Adrenal gland (tissue), 12 donors: ENCODE measurements around the gene SEC16B. TPM values are rescaled to one million over a fixed set of nuclear protein-coding genes. Genes with fewer than 3 reads are reported as not detected.

Experiments used
- DNase-seq, 7 donors: peaks; one replicate each; pipeline ENCODE4 v3.0.0-alpha.2; 2019 to 2020
- H3K27ac ChIP-seq, 5 donors: fragments of 200-600 bp; sonication (generic) in 4 of 5; 1 replicate in 3 of 5; 2 replicates in 2 of 5; pipeline versions ENCODE4 v1.5.1 to v1.8.0; 2016 to 2020; ENCODE audit warnings: mild to moderate bottlenecking in 1 of 5
- H3K27me3 ChIP-seq: fragments of 200-600 bp; 2 replicates; pipeline ENCODE4 v1.8.0; 2021
- H3K36me3 ChIP-seq, 2 donors: fragments of 200-600 bp; replicated peaks in 1 of 2; 1 replicate in 1 of 2; 2 replicates in 1 of 2; pipeline versions ENCODE4 v1.5.1 to v1.8.0; 2018 to 2022
- H3K4me1 ChIP-seq, 2 donors: fragments of 200-600 bp; replicated peaks in 1 of 2; 1 replicate in 1 of 2; 2 replicates in 1 of 2; pipeline versions ENCODE4 v1.5.1 to v1.8.0; 2018 to 2021
- H3K4me3 ChIP-seq, 4 donors: fragments of 200-600 bp; sonication (generic) in 3 of 4; one replicate each; pipeline ENCODE4 v1.5.1; 2016 to 2018
- H3K9me3 ChIP-seq, 3 donors: fragments of 200-600 bp; sonication (generic) in 1 of 3; replicated peaks in 1 of 3; 1 replicate in 2 of 3; 2 replicates in 1 of 3; pipeline versions ENCODE4 v1.5.1 to v1.8.0; 2016 to 2021
- POLR2A ChIP-seq, 2 donors: fragments of 450-650 bp; IDR thresholded peaks; one replicate each; pipeline ENCODE4 v1.6.1; 2017; ENCODE audit warnings: antibody characterized with exemption in 2 of 2, mild to moderate bottlenecking in 2 of 2, moderate library complexity in 1 of 2
- WGBS, 4 donors: extraction: QIAGEN DNeasy Blood & Tissue Kit in 2 of 4; methylation state at CpG; one replicate each; pipeline versions ENCODE4 v1.1.5 to v1.1.7; 2013 to 2017; 5-methylcytosine and 5-hydroxymethylcytosine counted together
- intact Hi-C, 2 donors: fragments of 100-400 bp; cut with DNase I; formaldehyde crosslinking; loops; one replicate each; pipeline versions ENCODE4 v1.14.1 to v1.15.0; 2022 to 2023
- polyA plus RNA-seq, 3 donors: library from polyadenylated mRNA; stranded (reverse); fragments of 200-250 nt in 2 of 3; fragments of 350-450 nt in 1 of 3; fragmentation: Illumina TruSeq in 1 of 3; extraction: RNeasy Lipid Tissue Mini Kit (QIAGEN cat#74804) in 1 of 3; gene quantifications; one replicate each; pipeline ENCODE4 v1.2.3, GENCODE V29; 2013 to 2014
- total RNA-seq, 9 donors: library from RNA; depleted of rRNA in 4 of 9; stranded (reverse); fragments of >200 nt in 4 of 9; fragments of 120-200 nt in 1 of 9; fragmentation: NEBNext Ultra II Directional in 1 of 9; extraction: Animal tissue kit (Norgen Biotek cat#: 25700) in 1 of 9; gene quantifications; one replicate each; pipeline versions ENCODE4 v1.1.0 to v1.2.4, GENCODE V29; 2013 to 2023
- TF ChIP-seq, protein P1 (sequence below), 6 experiments: fragments of 450-650 bp in 4 of 6; fragments of 200-600 bp in 2 of 6; sonication (generic) in 1 of 6; IDR thresholded peaks; 1 replicate in 5 of 6; 2 replicates in 1 of 6; pipeline versions ENCODE4 v1.5.1 to v1.8.0; 2016 to 2021; ENCODE audit warnings: antibody characterized with exemption in 6 of 6, mild to moderate bottlenecking in 2 of 6, moderate library complexity in 1 of 6
- donor health status: healthy with polysubstance abuse.
- donor health status: Bipolar disorder and iron deficiency.
- donor health status: DM: yes; HTN: yes; CAD: no.
- donor health status: DM: no; HTN: no; CAD: no.
- donor health status: DM: no; HTN: no; CAD: no.
- donor health status: DM: yes; HTN: yes; CAD: no.

Gene SEC16B
- total and polyA plus RNA-seq, 12 donors: 0.87 to 64.5 (median 6.5) TPM

DNA sequence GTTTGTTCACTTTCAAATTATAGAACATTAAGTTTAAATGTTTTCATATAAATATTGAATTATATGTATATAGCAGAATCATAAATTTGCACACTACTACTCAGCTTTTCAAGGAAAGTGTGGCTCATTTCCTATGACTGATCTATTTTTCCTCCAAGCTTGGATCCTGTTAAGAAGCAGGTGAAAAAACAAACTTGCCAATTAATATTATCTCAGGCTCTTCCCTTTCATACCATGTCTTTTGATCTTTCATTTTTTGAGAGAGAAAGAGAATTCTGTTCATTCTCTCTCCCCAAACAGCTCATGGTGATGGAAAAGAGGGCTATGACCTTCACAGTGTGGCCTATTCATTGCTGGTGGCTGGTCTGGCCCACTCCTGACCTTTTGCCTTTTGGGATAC lies 43.7 kb downstream of the SEC16B start:
- Histone ChIP-seq H3K4me1 (no peaks in the 10 kb centered on the region), H3K27ac (no peak overlapping the region)

DNA sequence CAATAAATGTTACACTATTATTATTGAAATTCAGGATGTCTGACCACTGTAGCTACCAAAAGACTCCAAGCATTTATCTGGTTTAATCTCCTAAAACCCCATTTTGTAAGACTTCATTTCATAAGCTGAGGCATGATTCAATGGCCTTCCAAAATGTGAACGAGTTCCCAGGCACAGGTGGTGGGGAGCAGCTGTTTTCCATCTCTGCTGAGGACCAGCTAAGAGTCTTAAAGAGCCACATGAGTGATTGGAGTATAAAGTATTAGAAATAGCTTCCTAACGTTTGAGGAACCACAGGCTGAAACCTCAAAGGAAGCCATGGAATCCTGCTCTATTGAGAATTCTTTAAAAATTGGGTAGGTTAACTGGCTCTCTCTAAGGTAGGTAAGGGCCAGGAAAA lies 44.9 kb downstream of the SEC16B start:
- H3K4me3 ChIP-seq: no peak overlapping the region
- 59 to 71% (median 64%) methylated on average over 2 of the region's 2 CpGs for WGBS, 4 donors
- H3K27me3 ChIP-seq: no peaks in the 10 kb centered on the region
- H3K27ac ChIP-seq: no peak overlapping the region
- no peaks in the 10 kb centered on the region for H3K9me3 ChIP-seq
- intact Hi-C loops: no loop called here
- TF ChIP-seq, protein P1, sequence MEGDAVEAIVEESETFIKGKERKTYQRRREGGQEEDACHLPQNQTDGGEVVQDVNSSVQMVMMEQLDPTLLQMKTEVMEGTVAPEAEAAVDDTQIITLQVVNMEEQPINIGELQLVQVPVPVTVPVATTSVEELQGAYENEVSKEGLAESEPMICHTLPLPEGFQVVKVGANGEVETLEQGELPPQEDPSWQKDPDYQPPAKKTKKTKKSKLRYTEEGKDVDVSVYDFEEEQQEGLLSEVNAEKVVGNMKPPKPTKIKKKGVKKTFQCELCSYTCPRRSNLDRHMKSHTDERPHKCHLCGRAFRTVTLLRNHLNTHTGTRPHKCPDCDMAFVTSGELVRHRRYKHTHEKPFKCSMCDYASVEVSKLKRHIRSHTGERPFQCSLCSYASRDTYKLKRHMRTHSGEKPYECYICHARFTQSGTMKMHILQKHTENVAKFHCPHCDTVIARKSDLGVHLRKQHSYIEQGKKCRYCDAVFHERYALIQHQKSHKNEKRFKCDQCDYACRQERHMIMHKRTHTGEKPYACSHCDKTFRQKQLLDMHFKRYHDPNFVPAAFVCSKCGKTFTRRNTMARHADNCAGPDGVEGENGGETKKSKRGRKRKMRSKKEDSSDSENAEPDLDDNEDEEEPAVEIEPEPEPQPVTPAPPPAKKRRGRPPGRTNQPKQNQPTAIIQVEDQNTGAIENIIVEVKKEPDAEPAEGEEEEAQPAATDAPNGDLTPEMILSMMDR (IDR thresholded peaks at IDR 0.05): no peak
- TF ChIP-seq POLR2A (IDR thresholded peaks at IDR 0.05): no peak
- DNase-seq: no peak
- H3K4me1 ChIP-seq: no peaks in the 10 kb centered on the region
- no peaks in the 10 kb centered on the region for H3K36me3 ChIP-seq

More for the DNA sequence above, 43.7 kb downstream of the SEC16B start:
- TF ChIP-seq, protein P1 (IDR thresholded peaks at IDR 0.05): no peak
- no peak for TF ChIP-seq POLR2A (IDR thresholded peaks at IDR 0.05)
- no peaks in the 10 kb centered on the region for H3K36me3 ChIP-seq
- H3K4me3 ChIP-seq: no peak overlapping the region
- intact Hi-C loops: no loop called here
- DNase-seq: no peak
- no peaks in the 10 kb centered on the region for H3K27me3 ChIP-seq
- H3K9me3 ChIP-seq: no peaks in the 10 kb centered on the region

DNA sequence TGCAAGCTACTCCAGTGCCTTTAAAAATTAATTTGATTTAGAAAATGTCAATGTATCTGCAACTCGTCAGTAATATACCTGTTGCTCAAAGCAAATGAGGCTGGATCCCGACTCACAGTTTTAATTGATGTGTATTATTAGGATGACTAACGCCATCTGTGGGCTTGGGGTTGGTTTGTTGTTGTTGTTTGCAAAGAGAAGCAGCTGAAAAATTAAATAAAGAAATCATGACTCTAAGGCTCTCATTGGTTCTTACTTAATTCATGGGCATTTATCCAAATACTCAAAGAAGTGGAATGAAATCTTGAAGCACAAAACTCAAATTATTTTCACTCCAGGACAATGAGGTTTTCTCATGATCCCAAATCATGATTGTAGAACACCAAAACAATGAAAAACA lies 46.4 kb downstream of the SEC16B start:
- WGBS, 4 donors: 62 to 76% (median 70%) methylated on average over 3 of the region's 3 CpGs
- Histone ChIP-seq H3K27me3 (no peaks in the 10 kb centered on the region), H3K36me3 (no peaks in the 10 kb centered on the region)

DNA sequence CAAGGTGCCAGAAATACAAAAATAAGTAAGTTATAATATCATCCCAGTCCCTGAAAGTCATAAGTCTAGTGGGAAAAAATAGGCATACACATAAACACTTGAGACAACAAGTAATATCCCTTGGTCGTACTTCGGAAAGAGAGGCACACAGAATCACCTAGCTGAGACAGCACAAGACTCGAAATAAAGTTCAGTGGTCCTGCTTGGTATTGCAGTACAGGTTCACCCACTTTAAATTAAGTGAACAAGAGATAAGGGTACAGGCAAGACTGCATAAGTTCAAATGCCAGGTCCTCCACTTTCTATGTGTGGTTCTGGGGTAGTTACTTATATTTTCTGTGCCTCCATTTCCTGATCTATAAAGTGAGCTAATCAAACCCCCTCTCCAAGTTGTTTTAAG lies 47.6 kb downstream of the SEC16B start:
- Histone ChIP-seq H3K27ac (no peak overlapping the region), H3K4me3 (no peak overlapping the region), H3K9me3 (no peaks in the 10 kb centered on the region), H3K4me1 (no peaks in the 10 kb centered on the region), H3K27me3 (no peaks in the 10 kb centered on the region), H3K36me3 (no peaks in the 10 kb centered on the region)
- intact Hi-C loops: no loop called here
- 84 to 91% (median 89%) methylated on average over 3 of the region's 3 CpGs for WGBS, 4 donors
- TF ChIP-seq, protein P1 (IDR thresholded peaks at IDR 0.05): no peak
- no peak for TF ChIP-seq POLR2A (IDR thresholded peaks at IDR 0.05)
- DNase-seq: no peak

More for the DNA sequence above, 46.4 kb downstream of the SEC16B start:
- TF ChIP-seq, protein P1 (IDR thresholded peaks at IDR 0.05): no peak
- TF ChIP-seq POLR2A (IDR thresholded peaks at IDR 0.05): no peak
- no peak for DNase-seq
- H3K9me3 ChIP-seq: no peaks in the 10 kb centered on the region
- no peaks in the 10 kb centered on the region for H3K4me1 ChIP-seq
- H3K27ac ChIP-seq: no peak overlapping the region
- no peak overlapping the region for H3K4me3 ChIP-seq
- intact Hi-C loops: no loop called here
